Neutrophil (primary cell): ENCODE measurements around the gene SRRM3.
A peak's percentile ranks its signal among the peaks of the same experiment; 100 is the strongest.

Source experiments
- H3K27ac ChIP-seq: fragments of 200-600 bp; sonication (generic); 2 replicates; pipeline ENCODE4 v1.5.1; 2016; ENCODE audit warnings: mild to moderate bottlenecking, moderate library complexity
- H3K27me3 ChIP-seq: fragments of 200-600 bp; sonication (generic); 2 replicates; pipeline ENCODE4 v1.6.0; 2016; ENCODE audit warnings: mild to moderate bottlenecking
- H3K36me3 ChIP-seq: fragments of 200-600 bp; sonication (generic); 2 replicates; pipeline ENCODE4 v1.5.1; 2017
- H3K4me1 ChIP-seq, 2 experiments: fragments of 200-600 bp in 1 of 2; sonication (generic) in 1 of 2; 1 replicate in 1 of 2; 2 replicates in 1 of 2; pipeline versions ENCODE4 v1.5.1 to v1.6.1; 2013 to 2016; ENCODE audit warnings: low read depth in 1 of 2, low read length in 1 of 2, mild to moderate bottlenecking in 1 of 2, moderate library complexity in 1 of 2; ENCODE audit not compliant: control insufficient read depth in 1 of 2, insufficient read depth in 1 of 2
- H3K4me3 ChIP-seq, 2 experiments: fragments of 200-600 bp in 1 of 2; sonication (generic) in 1 of 2; 1 replicate in 1 of 2; 2 replicates in 1 of 2; pipeline ENCODE4 v1.5.1; 2013 to 2016; ENCODE audit warnings: low read depth in 1 of 2, low read length in 1 of 2, mild to moderate bottlenecking in 1 of 2, moderate library complexity in 1 of 2
- H3K9me3 ChIP-seq: fragments of 200-600 bp; sonication (generic); 2 replicates; pipeline ENCODE4 v1.5.1; 2016
- CTCF ChIP-seq: fragments of 200-600 bp; sonication (generic); IDR thresholded peaks from 2 replicates; pipeline ENCODE4 v1.5.1; 2016; ENCODE audit warnings: antibody characterized with exemption

The SRRM3 gene

GRCh38 chr7:76328389-76328788 is 126.7 kb downstream of the SRRM3 start:
- H3K36me3 ChIP-seq: peaks cover 10% of the 10 kb centered on the region

GRCh38 chr7:76329479-76329878 is 127.8 kb downstream of the SRRM3 start:
- Histone ChIP-seq H3K4me1 (peaks cover 57 to 61% of the 10 kb centered on the region in 2 experiments), H3K9me3 (no peaks in the 10 kb centered on the region), H3K27ac (no peak overlapping the region), H3K36me3 (peaks cover 10% of the 10 kb centered on the region), H3K4me3 (no peak overlapping the region), H3K27me3 (no peaks in the 10 kb centered on the region)
- no peak for TF ChIP-seq CTCF

More at GRCh38 chr7:76328389-76328788, 126.7 kb downstream of the SRRM3 start:
- Histone ChIP-seq H3K4me1 (peaks cover 50 to 52% of the 10 kb centered on the region in 2 experiments), H3K9me3 (no peaks in the 10 kb centered on the region), H3K27ac (no peak overlapping the region), H3K4me3 (no peak overlapping the region), H3K27me3 (no peaks in the 10 kb centered on the region)
- TF ChIP-seq CTCF: no peak

- H3K36me3 ChIP-seq: peaks cover 10% of the 10 kb centered on the region
- no peak for TF ChIP-seq CTCF
Observed at GRCh38 chr7:76330261-76330660, 128.6 kb downstream of the SRRM3 start.

GRCh38 chr7:76330673-76331072 is 129.0 kb downstream of the SRRM3 start:
- no peaks in the 10 kb centered on the region for H3K9me3 ChIP-seq
- no peak for TF ChIP-seq CTCF
- no peaks in the 10 kb centered on the region for H3K27me3 ChIP-seq
- peaks cover 10% of the 10 kb centered on the region for H3K36me3 ChIP-seq
- no peak overlapping the region for H3K4me3 ChIP-seq
- peak overlapping the region; percentile 50 for H3K27ac ChIP-seq
- H3K4me1 ChIP-seq: peaks cover 57 to 61% of the 10 kb centered on the region in 2 experiments

More at GRCh38 chr7:76330261-76330660, 128.6 kb downstream of the SRRM3 start:
- H3K9me3 ChIP-seq: no peaks in the 10 kb centered on the region
- peak overlapping the region; percentile 50 for H3K27ac ChIP-seq
- H3K4me3 ChIP-seq: no peak overlapping the region
- no peaks in the 10 kb centered on the region for H3K27me3 ChIP-seq
- peaks cover 57 to 61% of the 10 kb centered on the region in 2 experiments for H3K4me1 ChIP-seq

- Histone ChIP-seq H3K4me3 (no peak overlapping the region), H3K27me3 (no peaks in the 10 kb centered on the region), H3K36me3 (peaks cover 10% of the 10 kb centered on the region), H3K4me1 (peaks cover 56 to 61% of the 10 kb centered on the region in 2 experiments), H3K27ac (peak overlapping the region; percentile 39), H3K9me3 (no peaks in the 10 kb centered on the region)
- no peak for TF ChIP-seq CTCF
Observed at GRCh38 chr7:76332078-76332477, 130.4 kb downstream of the SRRM3 start.
